GM19043 (cell line): ENCODE data around the gene MED25.
"Not testable (repeated sequence)": the region's sequence is repeated elsewhere in the genome, so short reads cannot be mapped to it uniquely, and the experiment has no call there.

Experiments used
- ATAC-seq: cut with Tn5 transposase; IDR thresholded peaks from one replicate; pipeline ENCODE4 v1.9.1; 2021; ENCODE audit warnings: low read depth; ENCODE audit not compliant: unreplicated experiment

MED25 gene

DNA sequence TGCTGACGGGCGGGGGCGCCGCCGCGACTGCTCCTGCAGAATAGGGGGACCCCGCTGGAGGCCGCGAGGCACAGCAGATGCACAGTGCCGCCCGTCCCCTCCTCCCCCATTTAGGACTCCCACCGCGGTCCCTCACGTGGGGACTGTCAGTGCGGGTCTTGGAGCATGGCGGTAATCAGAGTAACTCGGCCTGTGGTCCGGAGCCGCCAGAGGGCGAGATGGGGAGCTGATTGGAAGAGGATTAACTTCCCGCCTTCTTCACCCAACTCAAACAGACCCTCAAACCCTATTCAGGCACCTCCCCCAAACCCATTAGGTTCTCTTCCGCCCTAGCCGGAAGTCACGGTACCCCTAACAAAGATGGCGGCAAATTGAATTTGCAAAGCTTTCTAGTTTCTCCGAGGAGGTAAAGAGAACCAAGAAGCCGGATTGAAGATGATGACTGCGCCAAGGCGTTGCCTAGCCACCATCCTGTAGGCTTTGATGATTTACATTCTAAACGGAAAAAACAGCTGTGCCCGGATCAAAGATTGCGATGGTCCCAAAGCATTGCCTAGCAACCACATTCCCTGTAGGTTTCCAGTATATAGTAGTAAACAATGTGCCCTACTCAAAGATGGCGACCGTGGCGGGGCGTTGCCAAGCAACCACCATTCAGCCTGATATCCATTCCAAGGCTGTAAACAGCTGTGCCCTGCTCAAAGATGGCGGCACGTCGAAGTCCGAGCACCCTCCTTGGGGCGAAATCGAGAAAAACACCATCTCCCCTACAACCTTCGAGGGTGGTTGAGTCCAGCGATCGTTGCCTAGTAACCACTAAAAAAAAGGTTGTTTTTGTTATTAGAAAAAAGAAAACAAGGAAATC, 4.9 kb upstream of the MED25 start, which contains the start of gene FUZ:
FUZ (minus strand) TSS at position 296 of the 865 bp plus-strand sequence; CDS start at position 110, 186 bp downstream.
- no peak for ATAC-seq

DNA sequence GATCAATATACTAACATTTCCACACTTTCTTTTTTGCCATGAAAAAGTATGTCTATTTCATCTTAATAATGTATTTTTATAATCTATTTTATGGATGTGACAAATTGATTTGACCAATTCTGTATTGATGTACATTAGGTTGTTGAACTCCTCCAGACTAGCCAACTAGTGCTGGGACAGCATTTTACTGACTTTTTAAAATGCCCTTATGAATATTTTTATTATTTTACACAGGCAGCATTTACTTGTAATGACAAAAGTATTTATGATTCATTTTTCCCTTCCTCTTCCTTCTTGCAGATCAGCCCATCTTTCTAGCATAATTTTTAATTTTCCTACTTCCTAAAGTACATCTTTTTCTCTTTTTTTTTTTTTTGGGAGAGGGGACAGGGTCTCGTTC, 4.1 kb upstream of the MED25 start:
- no peak for ATAC-seq

GRCh38 chr19:49816590-49816989, 1.5 kb upstream of the MED25 start:
- ATAC-seq, result no peak

DNA sequence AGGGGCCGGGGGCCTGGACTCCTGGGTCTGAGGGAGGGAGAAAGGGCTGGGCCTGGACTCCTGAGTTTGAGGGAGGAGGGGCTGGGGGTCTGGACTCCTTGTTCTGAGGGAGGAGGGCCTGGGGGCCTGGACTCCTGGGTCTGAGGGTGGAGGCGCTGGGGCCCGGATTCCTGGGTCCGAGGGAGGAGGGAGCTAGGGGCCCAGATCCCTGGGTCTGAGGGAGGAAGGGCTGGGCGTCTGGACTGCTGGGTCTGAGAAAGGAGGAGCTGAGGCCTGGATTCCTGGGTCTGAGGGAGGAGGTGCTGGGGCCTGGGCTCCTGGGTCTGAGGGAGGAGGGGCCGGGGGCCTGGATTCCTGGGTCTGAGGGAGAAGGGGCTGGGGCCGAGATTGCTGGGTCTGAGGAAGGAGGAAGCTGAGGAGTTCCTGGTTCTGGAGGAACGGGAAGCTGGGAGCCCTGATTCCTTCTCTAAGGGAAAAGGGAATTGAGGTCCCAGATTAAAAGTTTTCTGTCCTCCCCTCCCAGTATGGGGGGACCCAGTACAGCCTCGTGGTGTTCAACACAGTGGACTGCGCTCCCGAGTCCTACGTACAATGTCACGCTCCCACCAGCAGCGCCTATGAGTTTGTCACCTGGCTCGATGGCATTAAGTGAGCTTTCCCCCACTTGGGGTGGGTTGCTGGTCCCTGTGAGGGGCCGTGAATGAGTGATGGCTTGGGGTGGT, 721 bp downstream of the MED25 start:
- ATAC-seq, result no peak

GRCh38 chr19:49819452-49820115, 1.5 kb downstream of the MED25 start:
- not testable (repeated sequence) for ATAC-seq

DNA sequence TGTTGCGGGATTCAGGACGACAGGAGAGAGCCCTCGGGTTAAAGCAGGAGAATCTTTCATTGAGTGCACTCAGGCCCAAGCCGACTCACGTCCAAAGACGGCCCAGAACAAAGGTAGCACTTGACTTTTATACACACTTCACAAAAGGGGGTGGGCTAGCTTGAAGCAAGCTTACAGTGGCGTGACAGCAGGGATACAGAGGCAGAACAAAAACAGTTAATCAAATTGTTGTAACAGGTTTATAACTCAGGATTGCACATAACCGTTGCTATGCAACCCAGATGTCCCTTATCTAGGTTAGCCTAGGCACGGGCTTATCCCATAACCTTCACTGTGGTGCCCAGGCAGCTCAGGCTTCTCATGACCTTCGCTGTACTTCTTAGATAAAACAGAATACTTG, 2.0 kb downstream of the MED25 start:
- no peak for ATAC-seq

DNA sequence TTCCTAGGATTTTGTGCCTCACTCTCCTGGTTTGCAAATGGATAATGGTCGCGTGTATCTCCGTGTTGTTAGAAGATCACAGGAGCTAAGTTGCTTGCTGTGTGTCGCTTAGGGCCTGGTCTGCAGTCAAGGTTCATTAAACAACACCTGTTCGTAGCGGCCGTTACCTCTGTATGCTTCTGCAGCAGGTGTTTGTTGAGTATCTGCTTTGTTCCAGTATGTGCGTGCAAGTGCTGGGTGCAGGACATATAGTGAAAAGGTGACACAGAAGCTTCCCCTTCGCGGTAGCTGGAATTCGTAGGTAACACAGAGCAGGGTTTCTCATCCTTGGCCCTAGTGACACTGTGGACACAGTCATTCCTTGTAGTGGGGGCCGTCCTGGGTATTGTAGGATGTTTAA, 5.4 kb downstream of the MED25 start:
- no peak for ATAC-seq

- no peak for ATAC-seq
These were observed 6.6 kb downstream of the MED25 start for GRCh38 chr19:49824662-49825061.

DNA sequence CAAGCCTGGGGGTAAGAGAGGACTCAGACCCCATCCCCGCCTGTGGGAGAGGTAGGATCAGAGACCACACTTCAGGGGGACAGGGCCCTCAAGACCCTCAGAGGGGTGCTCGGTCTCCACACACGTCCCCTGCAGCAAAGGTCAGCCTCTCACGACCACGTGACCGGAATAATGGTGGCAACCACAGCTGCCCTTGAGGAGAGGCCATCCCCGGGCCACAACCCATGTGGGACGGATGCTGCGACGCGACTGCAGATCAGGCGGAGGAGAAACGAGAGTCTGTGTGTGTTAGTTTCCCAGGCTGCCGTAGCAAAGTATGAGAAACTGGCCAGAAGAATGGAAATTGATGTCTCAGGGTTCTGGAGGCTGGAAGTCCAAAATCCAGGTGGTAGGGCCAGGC, 8.9 kb downstream of the MED25 start:
- ATAC-seq, result no peak

- no peak for ATAC-seq
These were observed 11.1 kb downstream of the MED25 start for GRCh38 chr19:49829200-49829599.

DNA sequence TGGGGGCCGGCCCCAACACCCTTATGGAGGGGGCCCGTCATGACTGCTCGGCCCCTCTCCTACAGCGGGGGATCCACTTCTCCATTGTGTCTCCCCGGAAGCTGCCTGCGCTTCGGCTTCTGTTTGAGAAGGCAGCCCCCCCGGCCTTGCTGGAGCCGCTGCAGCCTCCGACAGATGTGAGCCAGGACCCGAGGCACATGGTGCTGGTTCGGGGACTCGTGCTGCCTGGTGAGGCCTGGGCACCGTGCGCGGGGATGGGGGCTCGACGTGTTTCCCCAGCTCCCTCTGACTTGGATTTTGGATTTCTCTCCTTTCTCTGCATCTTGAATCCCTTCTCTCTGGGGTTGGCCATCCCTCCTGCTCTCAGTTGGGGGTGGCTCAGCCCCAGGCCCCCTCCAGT, 11.6 kb downstream of the MED25 start:
- ATAC-seq, result no peak

DNA sequence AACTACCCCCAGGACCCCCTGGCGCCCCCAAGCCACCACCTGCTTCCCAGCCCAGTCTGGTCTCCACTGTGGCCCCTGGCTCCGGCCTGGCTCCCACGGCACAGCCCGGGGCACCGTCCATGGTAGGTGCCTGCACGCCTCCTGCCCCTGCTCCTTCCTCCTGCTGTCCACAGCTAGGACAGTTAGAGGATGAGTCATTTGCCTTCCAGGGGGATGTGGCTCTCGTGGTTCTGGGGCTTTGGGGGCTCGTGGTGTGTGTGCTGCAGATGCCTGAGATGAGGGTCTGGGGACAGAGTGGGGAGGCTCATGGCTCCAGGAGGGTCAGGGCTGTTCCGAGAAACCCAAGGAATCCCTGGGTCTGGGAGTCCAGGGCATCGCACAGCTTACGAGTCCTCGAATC, 12.7 kb downstream of the MED25 start:
- no peak for ATAC-seq

GRCh38 chr19:49831592-49831991, 13.5 kb downstream of the MED25 start:
- ATAC-seq, result no peak

- ATAC-seq, result no peak
These were observed 14.5 kb downstream of the MED25 start for GRCh38 chr19:49832556-49832955.

- ATAC-seq, result no peak
These were observed 15.5 kb downstream of the MED25 start for GRCh38 chr19:49833599-49833998.

DNA sequence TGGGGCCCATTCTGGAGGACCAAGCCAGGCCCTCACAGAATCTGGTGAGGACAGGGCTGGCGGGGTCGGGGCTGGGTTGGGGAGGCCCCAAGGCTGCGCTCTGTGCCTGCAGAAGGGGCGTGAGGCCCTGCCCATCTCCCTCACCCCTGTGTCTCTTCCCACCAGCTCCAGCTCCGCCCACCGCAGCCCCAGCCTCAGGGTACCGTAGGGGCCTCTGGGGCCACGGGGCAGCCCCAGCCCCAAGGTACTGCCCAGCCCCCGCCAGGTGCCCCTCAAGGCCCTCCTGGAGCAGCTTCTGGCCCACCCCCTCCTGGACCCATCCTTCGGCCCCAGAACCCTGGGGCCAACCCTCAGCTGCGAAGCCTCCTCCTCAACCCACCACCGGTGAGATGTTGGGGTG, 17.5 kb downstream of the MED25 start:
- no peak for ATAC-seq

GRCh38 chr19:49836176-49837008, 18.3 kb downstream of the MED25 start:
- ATAC-seq, result no peak

DNA sequence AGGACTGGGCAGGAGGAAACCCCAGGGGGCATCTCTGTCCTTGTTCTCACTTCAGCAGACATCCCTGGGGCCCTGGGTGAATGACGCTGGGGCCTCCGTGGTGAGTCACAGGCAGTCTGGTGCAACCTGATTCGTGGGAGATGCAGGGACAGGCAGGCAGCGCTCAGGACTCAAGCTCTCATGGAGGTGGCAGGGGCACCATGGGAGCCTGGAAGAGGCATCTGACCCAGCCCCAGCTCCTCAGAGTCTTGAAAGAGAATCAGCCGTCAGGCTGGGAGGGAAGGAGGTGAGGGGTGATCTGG, 18.9 kb downstream of the MED25 start:
- ATAC-seq, result no peak

- no peak for ATAC-seq
These were observed 19.3 kb downstream of the MED25 start for GRCh38 chr19:49837425-49837824.

DNA sequence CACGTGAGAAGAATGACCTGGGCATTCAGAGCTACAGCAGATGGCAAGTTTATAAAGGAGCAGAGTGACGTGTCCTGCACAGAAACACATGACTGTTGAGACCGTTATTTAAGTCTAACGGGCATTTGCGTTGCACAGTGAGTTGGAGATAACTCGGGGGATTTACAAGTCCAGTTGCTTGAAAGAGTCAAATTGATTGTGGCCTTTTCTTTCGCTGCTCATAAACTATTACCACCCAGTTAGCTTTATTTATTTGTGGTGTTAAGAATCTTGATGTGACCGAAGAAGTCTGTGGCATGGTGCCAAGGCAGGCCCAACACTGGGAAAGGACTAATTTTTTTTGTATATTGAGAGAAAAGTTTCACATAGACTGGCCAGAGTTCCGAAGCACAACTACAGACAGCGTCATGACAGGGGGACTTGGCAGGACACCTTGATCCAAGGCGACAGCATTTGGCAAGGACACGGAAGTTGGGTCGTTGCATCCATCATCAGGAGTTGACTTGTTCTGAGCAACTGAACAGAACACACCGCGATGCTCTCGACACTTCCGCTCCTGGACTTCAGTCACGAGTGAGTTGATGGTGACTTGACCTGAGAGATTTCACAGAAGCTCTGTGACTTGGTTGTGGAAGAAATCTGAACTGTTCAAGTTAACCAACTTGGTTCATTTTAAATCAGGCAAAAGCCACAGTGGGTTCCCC, 20.9 kb downstream of the MED25 start:
- ATAC-seq, result no peak
